ENCODE data around the gene EXOC4. TPM values are rescaled to one million over a fixed set of nuclear protein-coding genes. Genes with fewer than 3 reads are reported as not detected.

The EXOC4 gene
- total and polyA plus RNA-seq, 12 donors: 7.5 to 41.7 (median 34.6) TPM

GRCh38 chr7:133784486-133785001 is 531.7 kb downstream of the EXOC4 start:
- no peaks in the 10 kb centered on the region for H3K4me1 ChIP-seq
- 78 to 79% methylated on average over 4 of the region's 4 CpGs for WGBS, 2 donors
- DNase-seq: no peak
- no peaks in the 10 kb centered on the region for H3K27me3 ChIP-seq
- H3K27ac ChIP-seq: peak overlapping the region in 1 of 10 donors; percentile 5
- no peak overlapping the region for H3K4me3 ChIP-seq
- H3K36me3 ChIP-seq: no peaks in the 10 kb centered on the region
- no peaks in the 10 kb centered on the region for H3K9me3 ChIP-seq
- TF ChIP-seq CTCF (IDR thresholded peaks at IDR 0.05): no peak
- peak in 5 of 8 donors; percentile 53 to 89 (median 62) for ATAC-seq
- intact Hi-C loops (cut with DNase I): no loop called here

- Histone ChIP-seq H3K27ac (no peak overlapping the region), H3K4me3 (no peak overlapping the region), H3K9me3 (no peaks in the 10 kb centered on the region), H3K4me1 (no peaks in the 10 kb centered on the region), H3K36me3 (no peaks in the 10 kb centered on the region), H3K27me3 (no peaks in the 10 kb centered on the region)
- 57 to 61% methylated on average over 3 of the region's 3 CpGs for WGBS, 2 donors
- ATAC-seq (no peak), DNase-seq (no peak)
- TF ChIP-seq CTCF (IDR thresholded peaks at IDR 0.05): no peak
- intact Hi-C loops (cut with DNase I): no loop called here
Measured at GRCh38 chr7:133786401-133786937, 533.6 kb downstream of the EXOC4 start.

GRCh38 chr7:133789974-133790373 is 537.1 kb downstream of the EXOC4 start:
- DNase-seq (no peak), ATAC-seq (no peak)
- Histone ChIP-seq H3K36me3 (peaks cover 0 to 2% (median 0%) of the 10 kb centered on the region in 9 donors), H3K4me3 (no peak overlapping the region), H3K4me1 (peaks cover 0 to 9% (median under 1%) of the 10 kb centered on the region in 9 donors), H3K27ac (no peak overlapping the region), H3K27me3 (no peaks in the 10 kb centered on the region), H3K9me3 (no peaks in the 10 kb centered on the region)
- TF ChIP-seq CTCF (IDR thresholded peaks at IDR 0.05): no peak
- intact Hi-C loops (cut with DNase I): no loop called here
- WGBS, 2 donors: 75 to 78% methylated on average over 3 of the region's 3 CpGs

GRCh38 chr7:133790911-133791310 is 538.0 kb downstream of the EXOC4 start:
- H3K27me3 ChIP-seq: no peaks in the 10 kb centered on the region
- no peak for DNase-seq
- H3K4me3 ChIP-seq: no peak overlapping the region
- peaks cover 0 to 2% (median 0%) of the 10 kb centered on the region in 9 donors for H3K36me3 ChIP-seq
- H3K9me3 ChIP-seq: no peaks in the 10 kb centered on the region
- WGBS, 2 donors: 91 to 96% methylated on average over 4 of the region's 4 CpGs
- no peak for ATAC-seq
- H3K27ac ChIP-seq: no peak overlapping the region
- H3K4me1 ChIP-seq: peaks cover 0 to 13% (median 4%) of the 10 kb centered on the region in 9 donors
- TF ChIP-seq CTCF (IDR thresholded peaks at IDR 0.05): no peak
- intact Hi-C loops (cut with DNase I): no loop called here

Measured in heart right ventricle (tissue), 16 donors.